Measurements from ENCODE around the gene FCSK. TPM values are rescaled to one million over a fixed set of nuclear protein-coding genes. Genes with fewer than 3 reads are reported as not detected.
A peak's percentile ranks its signal among the peaks of the same experiment; 100 is the strongest.

FCSK gene
- total and polyA plus RNA-seq, 2 of the 13 experiments (the other 11 are each of a cell fraction or from before 2014, with no cell fraction given), result 9.1 to 19.2 TPM

DNA sequence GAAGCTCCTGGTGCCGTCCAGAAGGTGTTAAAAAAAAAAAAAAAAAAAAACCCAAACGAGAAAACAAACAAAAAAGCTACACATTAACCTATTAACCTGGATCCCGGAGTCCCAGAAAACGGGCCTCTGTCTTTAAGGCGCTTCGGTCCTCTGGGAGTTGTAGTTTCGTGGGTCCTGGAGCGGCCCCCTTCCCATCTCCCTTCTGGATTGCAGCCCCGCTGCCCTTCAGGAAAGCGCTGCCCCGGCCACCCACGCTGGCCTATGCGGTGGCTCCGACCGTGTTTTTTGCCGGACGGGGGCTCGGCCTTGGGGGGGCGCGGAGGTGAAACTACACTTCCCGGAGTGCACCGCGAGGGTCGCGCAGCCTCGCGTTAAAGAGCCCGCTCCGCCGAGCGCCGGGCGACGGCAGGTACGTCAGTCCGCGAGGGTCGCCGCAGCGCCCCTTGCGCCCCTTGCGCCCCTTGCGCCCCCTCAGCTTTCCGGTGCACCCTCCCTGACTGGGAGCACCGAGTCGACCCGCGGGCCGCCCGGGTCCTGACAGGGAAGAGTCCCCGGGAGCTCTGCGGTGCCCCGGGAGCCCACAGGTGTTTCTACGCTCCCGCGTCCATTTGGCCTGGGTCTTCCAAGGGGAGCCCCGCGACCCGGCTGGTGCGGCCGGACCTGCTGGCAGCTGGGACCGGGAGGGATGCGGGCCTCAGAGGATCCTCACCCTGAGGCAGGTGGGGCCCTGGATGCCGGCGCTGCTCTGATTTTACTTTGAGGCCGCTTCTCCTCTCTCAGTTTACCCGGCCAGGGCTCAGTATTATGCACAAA lies at the start of gene FCSK (continued):
- TF ChIP-seq, protein P1, sequence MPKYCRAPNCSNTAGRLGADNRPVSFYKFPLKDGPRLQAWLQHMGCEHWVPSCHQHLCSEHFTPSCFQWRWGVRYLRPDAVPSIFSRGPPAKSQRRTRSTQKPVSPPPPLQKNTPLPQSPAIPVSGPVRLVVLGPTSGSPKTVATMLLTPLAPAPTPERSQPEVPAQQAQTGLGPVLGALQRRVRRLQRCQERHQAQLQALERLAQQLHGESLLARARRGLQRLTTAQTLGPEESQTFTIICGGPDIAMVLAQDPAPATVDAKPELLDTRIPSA (CRISPR knock-in tag; IDR thresholded peaks at IDR 0.05; ENCODE audit: borderline replicate concordance), result no peak; the same call in 1 of the 2 replicates
- TF ChIP-seq ZNF33B (CRISPR knock-in tag; IDR thresholded peaks at IDR 0.05), result peak; percentile 90
- TF ChIP-seq, protein P2, sequence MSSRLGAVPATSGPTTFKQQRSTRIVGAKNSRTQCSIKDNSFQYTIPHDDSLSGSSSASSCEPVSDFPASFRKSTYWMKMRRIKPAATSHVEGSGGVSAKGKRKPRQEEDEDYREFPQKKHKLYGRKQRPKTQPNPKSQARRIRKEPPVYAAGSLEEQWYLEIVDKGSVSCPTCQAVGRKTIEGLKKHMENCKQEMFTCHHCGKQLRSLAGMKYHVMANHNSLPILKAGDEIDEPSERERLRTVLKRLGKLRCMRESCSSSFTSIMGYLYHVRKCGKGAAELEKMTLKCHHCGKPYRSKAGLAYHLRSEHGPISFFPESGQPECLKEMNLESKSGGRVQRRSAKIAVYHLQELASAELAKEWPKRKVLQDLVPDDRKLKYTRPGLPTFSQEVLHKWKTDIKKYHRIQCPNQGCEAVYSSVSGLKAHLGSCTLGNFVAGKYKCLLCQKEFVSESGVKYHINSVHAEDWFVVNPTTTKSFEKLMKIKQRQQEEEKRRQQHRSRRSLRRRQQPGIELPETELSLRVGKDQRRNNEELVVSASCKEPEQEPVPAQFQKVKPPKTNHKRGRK (CRISPR knock-in tag; IDR thresholded peaks at IDR 0.05), result no peak
- peak; percentile 84 for TF ChIP-seq MEIS1 (CRISPR knock-in tag; IDR thresholded peaks at IDR 0.05; ENCODE audit: borderline replicate concordance)
- peak; percentile 71 for TF ChIP-seq TBL1XR1 (IDR thresholded peaks at IDR 0.05; ENCODE audit: borderline replicate concordance, low read length, partially characterized antibody)
- peak; percentile 83 for TF ChIP-seq CBFB (CRISPR knock-in tag; IDR thresholded peaks at IDR 0.05)
- TF ChIP-seq ZNF337 (CRISPR knock-in tag; IDR thresholded peaks at IDR 0.05; ENCODE audit: borderline replicate concordance, low read depth), result peak; percentile 85; the same call in 1 of the 2 replicates
- TF ChIP-seq CHD4 (IDR thresholded peaks at IDR 0.05; ENCODE audit: borderline replicate concordance, low read length), result 0 out of 2 replicates have a peak, but pooled peaks have one; percentile 21
- TF ChIP-seq MIXL1 (CRISPR knock-in tag; IDR thresholded peaks at IDR 0.05), result peak; percentile 44; the same call in 1 of the 2 replicates
- peak; percentile 94 for TF ChIP-seq SATB2 (CRISPR knock-in tag; IDR thresholded peaks at IDR 0.05)
- TF ChIP-seq, protein P3, sequence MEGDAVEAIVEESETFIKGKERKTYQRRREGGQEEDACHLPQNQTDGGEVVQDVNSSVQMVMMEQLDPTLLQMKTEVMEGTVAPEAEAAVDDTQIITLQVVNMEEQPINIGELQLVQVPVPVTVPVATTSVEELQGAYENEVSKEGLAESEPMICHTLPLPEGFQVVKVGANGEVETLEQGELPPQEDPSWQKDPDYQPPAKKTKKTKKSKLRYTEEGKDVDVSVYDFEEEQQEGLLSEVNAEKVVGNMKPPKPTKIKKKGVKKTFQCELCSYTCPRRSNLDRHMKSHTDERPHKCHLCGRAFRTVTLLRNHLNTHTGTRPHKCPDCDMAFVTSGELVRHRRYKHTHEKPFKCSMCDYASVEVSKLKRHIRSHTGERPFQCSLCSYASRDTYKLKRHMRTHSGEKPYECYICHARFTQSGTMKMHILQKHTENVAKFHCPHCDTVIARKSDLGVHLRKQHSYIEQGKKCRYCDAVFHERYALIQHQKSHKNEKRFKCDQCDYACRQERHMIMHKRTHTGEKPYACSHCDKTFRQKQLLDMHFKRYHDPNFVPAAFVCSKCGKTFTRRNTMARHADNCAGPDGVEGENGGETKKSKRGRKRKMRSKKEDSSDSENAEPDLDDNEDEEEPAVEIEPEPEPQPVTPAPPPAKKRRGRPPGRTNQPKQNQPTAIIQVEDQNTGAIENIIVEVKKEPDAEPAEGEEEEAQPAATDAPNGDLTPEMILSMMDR (CRISPR knock-in tag; IDR thresholded peaks at IDR 0.05), result peak; percentile 73
- peak in 1 of 2 experiments; percentile 70; a peak in 1 of 4 replicates for TF ChIP-seq EP300 (IDR thresholded peaks at IDR 0.05; ENCODE audit: low read depth in 2 of 2, low read length in 2 of 2)
- no peak for TF ChIP-seq EP300 (CRISPR knock-in tag; IDR thresholded peaks at IDR 0.05; ENCODE audit: borderline replicate concordance)
- peak; percentile 86; the same call in 1 of the 2 replicates for TF ChIP-seq ZNF230 (CRISPR knock-in tag; IDR thresholded peaks at IDR 0.05)
- no peak; the same call in 1 of the 2 replicates for TF ChIP-seq SNAPC4 (CRISPR knock-in tag; IDR thresholded peaks at IDR 0.05)
- peak; percentile 80; the same call in 1 of the 2 replicates for TF ChIP-seq ZGPAT (CRISPR knock-in tag; IDR thresholded peaks at IDR 0.05)

Data from HepG2 (cell line).